ENCODE data around the gene MTR.

The MTR gene

DNA sequence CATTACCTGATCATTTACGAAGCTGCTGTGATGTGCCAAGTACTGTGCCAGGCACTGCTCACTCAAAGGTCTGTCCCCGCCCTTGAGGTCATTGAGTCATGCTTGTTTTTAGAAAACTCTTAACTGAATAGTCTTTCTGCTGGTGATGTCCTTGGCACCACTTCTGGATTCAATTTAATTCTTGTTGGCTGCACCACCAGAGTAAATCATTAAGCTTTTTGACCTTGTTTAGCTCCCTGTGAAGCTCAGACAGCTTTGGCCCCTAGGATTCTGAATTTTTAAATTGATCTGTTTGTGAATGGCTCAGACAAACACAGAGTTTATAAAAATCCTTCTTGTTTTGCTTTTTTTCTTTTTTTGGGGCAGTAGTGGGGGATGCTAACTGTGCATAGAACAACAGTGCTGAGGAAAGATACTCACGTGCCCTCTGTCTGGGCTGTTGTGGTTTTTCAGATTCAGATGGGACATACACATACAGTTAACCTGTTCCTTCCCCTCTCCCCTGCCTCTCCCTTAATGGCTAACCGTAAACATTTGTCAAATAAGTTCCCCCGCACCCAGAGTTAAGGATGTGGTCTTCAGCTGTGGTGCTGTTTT, 67.6 kb downstream of the MTR start:
- no peak for TF ChIP-seq TAF1 (IDR thresholded peaks at IDR 0.05; ENCODE audit: low read depth, low read length)
- no peak for TF ChIP-seq SPI1 (IDR thresholded peaks at IDR 0.05; ENCODE audit: low read depth, low read length)
- no peak for TF ChIP-seq POLR2AphosphoS5 (IDR thresholded peaks at IDR 0.05; ENCODE audit: low read depth, low read length)
- TF ChIP-seq POLR2A (IDR thresholded peaks at IDR 0.05; ENCODE audit: low read depth, low read length), result no peak
- TF ChIP-seq POU2F2 (IDR thresholded peaks at IDR 0.05; ENCODE audit: low read depth, low read length), result no peak
- FAIRE-seq, result no peak
- no peak for DNase-seq (ENCODE audit: insufficient read length, low spot score)

GRCh38 chr1:236864211-236864610, 69.1 kb downstream of the MTR start:
- FAIRE-seq (no peak), DNase-seq (ENCODE audit: insufficient read length, low spot score) (no peak)
- TF ChIP-seq PAX5 (IDR thresholded peaks at IDR 0.05; ENCODE audit: insufficient read depth, low read length, severe bottlenecking) (no peak), TAF1 (IDR thresholded peaks at IDR 0.05; ENCODE audit: low read depth, low read length) (no peak), POLR2AphosphoS5 (IDR thresholded peaks at IDR 0.05; ENCODE audit: low read depth, low read length) (no peak), SPI1 (IDR thresholded peaks at IDR 0.05; ENCODE audit: low read depth, low read length) (no peak), POLR2A (IDR thresholded peaks at IDR 0.05; ENCODE audit: low read depth, low read length) (no peak), POU2F2 (IDR thresholded peaks at IDR 0.05; ENCODE audit: low read depth, low read length) (no peak)

DNA sequence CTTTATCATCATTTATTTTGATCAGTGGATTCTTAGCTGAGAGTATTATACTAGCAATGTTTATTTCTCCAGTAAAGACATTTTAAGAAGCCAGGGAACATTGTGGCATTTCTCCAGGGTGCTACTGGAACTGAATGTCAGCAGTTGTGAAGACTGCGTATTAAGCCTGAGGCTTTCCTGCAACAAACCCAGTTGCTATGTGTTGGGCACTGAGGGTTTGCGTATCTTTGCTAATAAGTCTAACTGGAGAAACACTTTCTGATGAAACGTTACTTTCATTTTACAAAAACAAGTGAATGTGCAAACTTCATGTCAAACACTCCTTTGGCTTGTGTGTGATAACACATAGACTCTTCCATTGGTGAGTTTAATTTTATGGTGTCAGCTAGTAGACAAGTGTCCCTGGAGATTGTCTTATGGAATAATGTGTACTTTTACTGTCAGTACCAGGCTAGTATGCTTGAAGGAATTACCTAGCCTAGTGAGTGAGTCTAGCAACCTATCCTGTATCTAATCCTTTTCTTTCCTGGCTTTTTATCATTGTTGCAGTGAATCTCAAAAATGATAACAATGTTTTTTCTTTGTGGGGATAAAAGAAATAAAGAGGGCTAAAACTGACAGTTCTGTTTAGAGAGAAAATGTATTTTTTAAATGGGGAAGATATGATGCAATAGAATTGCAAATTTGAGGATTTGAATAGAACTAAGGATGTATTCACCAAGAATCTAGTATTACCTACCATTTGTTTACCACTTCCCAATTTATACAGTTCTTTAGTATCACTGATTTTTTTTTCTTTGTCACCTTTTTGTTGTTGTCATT, 70.1 kb downstream of the MTR start:
- no peak for TF ChIP-seq SPI1 (IDR thresholded peaks at IDR 0.05; ENCODE audit: low read depth, low read length)
- TF ChIP-seq POLR2A (IDR thresholded peaks at IDR 0.05; ENCODE audit: low read depth, low read length), result no peak
- DNase-seq (ENCODE audit: insufficient read length, low spot score) (no peak), FAIRE-seq (no peak)

GRCh38 chr1:236865818-236866155, 70.7 kb downstream of the MTR start:
- TF ChIP-seq POU2F2 (IDR thresholded peaks at IDR 0.05; ENCODE audit: low read depth, low read length) (no peak), PAX5 (IDR thresholded peaks at IDR 0.05; ENCODE audit: insufficient read depth, low read length, severe bottlenecking) (no peak), POLR2AphosphoS5 (IDR thresholded peaks at IDR 0.05; ENCODE audit: low read depth, low read length) (no peak), TAF1 (IDR thresholded peaks at IDR 0.05; ENCODE audit: low read depth, low read length) (no peak), SPI1 (IDR thresholded peaks at IDR 0.05; ENCODE audit: low read depth, low read length) (no peak), POLR2A (IDR thresholded peaks at IDR 0.05; ENCODE audit: low read depth, low read length) (no peak)
- FAIRE-seq, result no peak
- no peak for DNase-seq (ENCODE audit: insufficient read length, low spot score)

- peak; percentile 20 for DNase-seq (ENCODE audit: insufficient read length, low spot score)
- peak; percentile 97 for FAIRE-seq
- TF ChIP-seq SPI1 (IDR thresholded peaks at IDR 0.05; ENCODE audit: low read depth, low read length), result no peak
- TF ChIP-seq POLR2A (IDR thresholded peaks at IDR 0.05; ENCODE audit: low read depth, low read length), result no peak
- TF ChIP-seq POU2F2 (IDR thresholded peaks at IDR 0.05; ENCODE audit: low read depth, low read length), result no peak
- TF ChIP-seq TAF1 (IDR thresholded peaks at IDR 0.05; ENCODE audit: low read depth, low read length), result no peak
- TF ChIP-seq POLR2AphosphoS5 (IDR thresholded peaks at IDR 0.05; ENCODE audit: low read depth, low read length), result no peak
- no peak for TF ChIP-seq PAX5 (IDR thresholded peaks at IDR 0.05; ENCODE audit: insufficient read depth, low read length, severe bottlenecking)
Measured at GRCh38 chr1:236868625-236869467, 73.8 kb downstream of the MTR start.

- TF ChIP-seq POLR2A (IDR thresholded peaks at IDR 0.05; ENCODE audit: low read depth, low read length) (no peak), POLR2AphosphoS5 (IDR thresholded peaks at IDR 0.05; ENCODE audit: low read depth, low read length) (no peak), PAX5 (IDR thresholded peaks at IDR 0.05; ENCODE audit: insufficient read depth, low read length, severe bottlenecking) (no peak), POU2F2 (IDR thresholded peaks at IDR 0.05; ENCODE audit: low read depth, low read length) (no peak), TAF1 (IDR thresholded peaks at IDR 0.05; ENCODE audit: low read depth, low read length) (no peak), SPI1 (IDR thresholded peaks at IDR 0.05; ENCODE audit: low read depth, low read length) (no peak)
- no peak for FAIRE-seq
- no peak for DNase-seq (ENCODE audit: insufficient read length, low spot score)
Measured at GRCh38 chr1:236869911-236870310, 74.8 kb downstream of the MTR start.

- no peak for FAIRE-seq
- DNase-seq (ENCODE audit: insufficient read length, low spot score), result no peak
Measured at GRCh38 chr1:236870721-236871120, 75.6 kb downstream of the MTR start.

DNA sequence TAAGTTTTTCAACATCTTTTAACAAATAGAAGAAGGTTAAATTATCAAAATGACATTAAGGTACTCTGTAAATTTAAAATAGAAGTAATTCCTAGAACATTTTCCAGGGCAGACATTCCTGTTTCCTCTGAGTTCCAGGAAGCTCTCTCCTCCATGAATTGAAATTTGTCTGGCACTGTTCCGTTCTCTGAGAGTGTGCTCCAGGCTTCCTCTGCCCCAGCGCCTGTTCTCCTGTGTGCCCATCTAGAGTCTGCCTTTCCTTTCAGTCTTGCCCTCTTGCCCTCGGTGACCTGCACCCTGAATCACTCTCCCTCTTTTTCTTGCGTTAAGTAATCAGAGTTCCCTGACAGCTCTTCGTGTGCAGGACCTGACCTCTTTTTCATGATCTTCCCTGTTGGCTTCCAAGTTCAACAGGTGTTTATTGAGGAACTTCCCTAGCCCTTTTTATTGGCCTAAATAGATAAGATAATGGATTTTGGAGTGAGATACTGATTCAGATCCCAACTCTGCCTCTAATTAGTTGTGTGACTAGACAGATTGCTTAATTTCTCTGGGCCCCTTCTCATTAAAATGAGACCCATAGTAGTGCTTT, 77.1 kb downstream of the MTR start:
- TF ChIP-seq POLR2A (IDR thresholded peaks at IDR 0.05; ENCODE audit: low read depth, low read length), result no peak
- no peak for TF ChIP-seq POLR2AphosphoS5 (IDR thresholded peaks at IDR 0.05; ENCODE audit: low read depth, low read length)
- no peak for TF ChIP-seq POU2F2 (IDR thresholded peaks at IDR 0.05; ENCODE audit: low read depth, low read length)
- TF ChIP-seq SPI1 (IDR thresholded peaks at IDR 0.05; ENCODE audit: low read depth, low read length), result no peak
- TF ChIP-seq PAX5 (IDR thresholded peaks at IDR 0.05; ENCODE audit: insufficient read depth, low read length, severe bottlenecking), result no peak
- TF ChIP-seq TAF1 (IDR thresholded peaks at IDR 0.05; ENCODE audit: low read depth, low read length), result no peak
- no peak for DNase-seq (ENCODE audit: insufficient read length, low spot score)
- FAIRE-seq, result no peak

More at GRCh38 chr1:236870721-236871120, 75.6 kb downstream of the MTR start:
- no peak for TF ChIP-seq POLR2AphosphoS5 (IDR thresholded peaks at IDR 0.05; ENCODE audit: low read depth, low read length)
- no peak for TF ChIP-seq POLR2A (IDR thresholded peaks at IDR 0.05; ENCODE audit: low read depth, low read length)
- no peak for TF ChIP-seq PAX5 (IDR thresholded peaks at IDR 0.05; ENCODE audit: insufficient read depth, low read length, severe bottlenecking)
- no peak for TF ChIP-seq SPI1 (IDR thresholded peaks at IDR 0.05; ENCODE audit: low read depth, low read length)
- TF ChIP-seq POU2F2 (IDR thresholded peaks at IDR 0.05; ENCODE audit: low read depth, low read length), result no peak
- no peak for TF ChIP-seq TAF1 (IDR thresholded peaks at IDR 0.05; ENCODE audit: low read depth, low read length)

DNA sequence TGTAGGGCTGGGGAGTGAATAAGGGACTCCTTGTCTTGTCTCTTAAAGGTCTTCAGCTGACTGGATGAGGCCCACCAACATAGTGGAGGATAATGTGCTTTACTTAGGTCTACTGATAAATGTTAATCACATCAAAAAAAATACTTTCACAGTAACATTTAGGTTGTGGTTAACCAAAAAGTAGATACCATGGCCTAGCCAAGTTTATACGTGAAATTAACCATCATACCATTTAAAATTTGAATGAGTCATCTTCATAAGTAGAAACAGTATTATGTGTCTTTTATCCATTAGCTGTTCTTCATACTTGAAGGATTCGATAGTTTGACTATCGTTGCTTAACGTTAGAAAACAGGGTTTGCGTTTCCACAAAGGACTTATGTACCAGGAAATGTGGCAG, 80.9 kb downstream of the MTR start:
- DNase-seq (ENCODE audit: insufficient read length, low spot score), result no peak
- no peak for FAIRE-seq
- TF ChIP-seq SPI1 (IDR thresholded peaks at IDR 0.05; ENCODE audit: low read depth, low read length) (no peak), POLR2AphosphoS5 (IDR thresholded peaks at IDR 0.05; ENCODE audit: low read depth, low read length) (no peak), TAF1 (IDR thresholded peaks at IDR 0.05; ENCODE audit: low read depth, low read length) (no peak), PAX5 (IDR thresholded peaks at IDR 0.05; ENCODE audit: insufficient read depth, low read length, severe bottlenecking) (no peak)

Measured in GM12891 (cell line).